Measurements from ENCODE around the gene AK2. TPM values are rescaled to one million over a fixed set of nuclear protein-coding genes. Genes with fewer than 3 reads are reported as not detected.
A peak's percentile ranks its signal among the peaks of the same experiment; 100 is the strongest.

AK2 gene
- total RNA-seq, 1 experiment from 2014 or later = 159 TPM

GRCh38 chr1:33025761-33026160 is 10.9 kb downstream of the AK2 start:
- Histone ChIP-seq H3K56ac (ENCODE audit: insufficient read length, low read depth, low read length) (no peak overlapping the region), H4K8ac (replicated peaks; ENCODE audit: insufficient read length, low read depth, low read length) (no peak overlapping the region), H4K91ac (ENCODE audit: insufficient read length, low read depth, low read length) (no peak overlapping the region), H2AK5ac (ENCODE audit: insufficient read length, low read length) (no peak overlapping the region), H2AFZ (ENCODE audit: low read length) (no peak overlapping the region), H3K27me3 (ENCODE audit: insufficient read depth, low read length) (no peaks in the 10 kb centered on the region), H3T11ph (ENCODE audit: low read length) (no peak overlapping the region), H2BK12ac (ENCODE audit: insufficient read length, low read depth, low read length) (no peak overlapping the region), H3K9ac (ENCODE audit: extremely low read depth, insufficient read length, low read length) (no peak overlapping the region), H3K79me2 (ENCODE audit: insufficient read depth, low read length) (peaks cover 9% of the 10 kb centered on the region; the same call in 1 of the 2 replicates), H2BK120ac (ENCODE audit: low read depth, low read length, poor library complexity, severe bottlenecking) (no peak overlapping the region), H4K5ac (ENCODE audit: insufficient read length, low read depth, low read length) (no peak overlapping the region), H3K9me3 (ENCODE audit: control insufficient read depth, low read depth, low read length) (no peaks in the 10 kb centered on the region), H3K4me1 (ENCODE audit: insufficient read depth, low read length) (no peaks in the 10 kb centered on the region; the same call in 1 of the 2 replicates), H3K4ac (ENCODE audit: low read depth, low read length) (no peak overlapping the region), H3K23ac (ENCODE audit: insufficient read length, low read depth, low read length) (no peak overlapping the region), H3K27ac (ENCODE audit: insufficient read length, low read depth, low read length) (no peak overlapping the region), H2BK20ac (ENCODE audit: low read depth, low read length, poor library complexity, severe bottlenecking) (no peak overlapping the region), H3K4me2 (ENCODE audit: insufficient read depth, insufficient read length, low read length) (no peak overlapping the region), H3K14ac (ENCODE audit: insufficient read depth, low read length) (no peak overlapping the region), H4K20me1 (ENCODE audit: control insufficient read depth, insufficient read depth, insufficient read length) (no peaks in the 10 kb centered on the region), H2BK5ac (ENCODE audit: insufficient read length, low read length) (no peak overlapping the region), H2BK15ac (ENCODE audit: low read depth, low read length) (no peak overlapping the region), H3K23me2 (ENCODE audit: insufficient read length, low read depth, low read length, poor library complexity, severe bottlenecking) (no peaks in the 10 kb centered on the region), H3K79me1 (ENCODE audit: insufficient read depth, low read depth, low read length, poor library complexity, severe bottlenecking) (peaks cover 12% of the 10 kb centered on the region), H3K18ac (ENCODE audit: insufficient read length, low read depth, low read length) (no peak overlapping the region)
- Mint-ChIP-seq H3K27me3 (ENCODE audit: low read depth) (no peaks in the 10 kb centered on the region), H3K36me3 (ENCODE audit: insufficient read depth in 1 of 3, low read depth in 3 of 3) (peaks cover 15 to 51% (median 40%) of the 10 kb centered on the region in 3 experiments; a peak in 6 of 7 replicates), H3K27ac (0 out of 7 replicates have a peak overlapping the region, but pooled peaks of 1 of the 3 experiments have one; percentile 55), H3K4me1 (peaks cover 21 to 22% of the 10 kb centered on the region in 2 experiments), H3K9me3 (no peaks in the 10 kb centered on the region), H3K4me3 (no peak overlapping the region)
- DNase-seq = no peak
- no CpG with 5 or more reads among the region's 4 CpGs for WGBS (ENCODE audit: extremely low coverage, insufficient read length, low lambda C conversion rate)
- no peak for TF ChIP-seq CTCF (conservative IDR thresholded peaks at IDR 0.05)
